ENCODE results near the gene SLC16A1. TPM values are rescaled to one million over a fixed set of nuclear protein-coding genes. Genes with fewer than 3 reads are reported as not detected.

SLC16A1 gene
- polyA plus RNA-seq, 1 of the 3 experiments (the other 2 are of a cell fraction): 34.2 TPM

- Histone ChIP-seq H4K20me1 (ENCODE audit: insufficient read depth) (no peaks in the 10 kb centered on the region), H3K9ac (no peak overlapping the region), H3K79me2 (ENCODE audit: insufficient read depth) (peaks cover 32% of the 10 kb centered on the region), H3K4me1 (ENCODE audit: control insufficient read depth in 1 of 2, insufficient read depth in 2 of 2, low read depth in 1 of 2, low read length in 1 of 2) (no peaks in the 10 kb centered on the region), H3K9me3 (no peaks in the 10 kb centered on the region), H3K4me2 (no peak overlapping the region), H3K27ac (ENCODE audit: low read depth in 2 of 2, low read length in 1 of 2) (no peak overlapping the region), H3K27me3 (ENCODE audit: insufficient read depth) (no peaks in the 10 kb centered on the region), H3K9me2 (no peaks in the 10 kb centered on the region), H3F3A (replicated peaks; ENCODE audit: insufficient read depth) (peaks cover 5% of the 10 kb centered on the region), H3K4me3 (ENCODE audit: low read depth in 2 of 2, low read length in 1 of 2) (no peak overlapping the region), H2AFZ (ENCODE audit: low read depth) (no peak overlapping the region), H3K36me3 (replicated peaks in 1 of 2; ENCODE audit: control insufficient read depth in 1 of 2, insufficient read depth in 2 of 2, low read length in 1 of 2) (peaks cover 12 to 16% of the 10 kb centered on the region in 2 experiments)
- no peak for DNase-seq
- POLR2A ChIA-PET: no interaction called here
- TF ChIP-seq MAX (IDR thresholded peaks at IDR 0.05; ENCODE audit: low read depth) (no peak), TCF12 (IDR thresholded peaks at IDR 0.05) (no peak), ZBTB33 (IDR thresholded peaks at IDR 0.05; ENCODE audit: borderline replicate concordance, low read depth) (no peak), IRF3 (IDR thresholded peaks at IDR 0.05; ENCODE audit: low read depth, low read length) (no peak), FOXJ3 (CRISPR knock-in tag; IDR thresholded peaks at IDR 0.05) (no peak), RFX5 (IDR thresholded peaks at IDR 0.05; ENCODE audit: low read length) (no peak), POLR2AphosphoS5 (IDR thresholded peaks at IDR 0.05; ENCODE audit: low read depth, low read length) (no peak), RCOR1 (IDR thresholded peaks at IDR 0.05; ENCODE audit: low read length) (no peak), EZH2phosphoT487 (IDR thresholded peaks at IDR 0.05; ENCODE audit: borderline replicate concordance, low read depth) (no peak), TEAD4 (IDR thresholded peaks at IDR 0.05; ENCODE audit: borderline replicate concordance, insufficient read depth) (no peak), CHD2 (IDR thresholded peaks at IDR 0.05; ENCODE audit: low read length, partially characterized antibody) (no peak), MXI1 (IDR thresholded peaks at IDR 0.05; ENCODE audit: low read depth, low read length) (no peak), RAD21 (IDR thresholded peaks at IDR 0.05; ENCODE audit: low read length) (no peak), EP300 (IDR thresholded peaks at IDR 0.05; ENCODE audit: borderline replicate concordance in 1 of 2, low read depth in 1 of 2, low read length in 1 of 2) (no peak), FOSL2 (IDR thresholded peaks at IDR 0.05; ENCODE audit: borderline replicate concordance, low read depth) (no peak), SIN3A (IDR thresholded peaks at IDR 0.05; ENCODE audit: borderline replicate concordance, low read depth, low read length) (no peak), CTCF (IDR thresholded peaks at IDR 0.05) (no peak), NFIC (IDR thresholded peaks at IDR 0.05; ENCODE audit: borderline replicate concordance) (no peak)
- CTCF ChIA-PET: no interaction called here
- 100% methylated on average over 1 of the region's 1 CpG for WGBS (ENCODE audit: low lambda C conversion rate)
Measured at GRCh38 chr1:112926858-112927257, 29.1 kb downstream of the SLC16A1 start.
